IPS DF 4.7 (cell line): ENCODE results near the gene SLC13A3.
"Not testable (repeated sequence)": the region's sequence is repeated elsewhere in the genome, so short reads cannot be mapped to it uniquely, and the experiment has no call there.

ENCODE experiments used
- DNase-seq: peaks from one replicate; pipeline ENCODE4 v3.0.0-alpha.2; 2013; ENCODE audit warnings: low spot score; ENCODE audit errors: extremely low read depth

SLC13A3 gene

GRCh38 chr20:46681032-46681854, 30.0 kb upstream of the SLC13A3 start:
- DNase-seq: no peak

- no peak for DNase-seq
Observed at GRCh38 chr20:46680684-46681031, 29.4 kb upstream of the SLC13A3 start.

- no peak for DNase-seq
Observed at GRCh38 chr20:46678516-46678915, 27.3 kb upstream of the SLC13A3 start.

- DNase-seq: no peak
Observed at GRCh38 chr20:46677608-46678007, 26.3 kb upstream of the SLC13A3 start.

GRCh38 chr20:46676649-46677316, 25.5 kb upstream of the SLC13A3 start:
- not testable (repeated sequence) for DNase-seq

- DNase-seq: no peak
Observed at GRCh38 chr20:46674253-46675083, 23.2 kb upstream of the SLC13A3 start.

GRCh38 chr20:46673394-46674252, 22.4 kb upstream of the SLC13A3 start:
- DNase-seq: no peak

- DNase-seq: no peak
Observed at GRCh38 chr20:46672543-46673148, 21.4 kb upstream of the SLC13A3 start.

GRCh38 chr20:46671866-46672542, 20.7 kb upstream of the SLC13A3 start:
- DNase-seq: no peak

- no peak for DNase-seq
Observed at GRCh38 chr20:46670585-46671584, 19.6 kb upstream of the SLC13A3 start.

GRCh38 chr20:46670228-46670584, 18.9 kb upstream of the SLC13A3 start:
- DNase-seq: no peak

GRCh38 chr20:46666818-46667515, 15.7 kb upstream of the SLC13A3 start:
- DNase-seq: no peak

GRCh38 chr20:46666306-46666705, 15.0 kb upstream of the SLC13A3 start:
- DNase-seq: no peak

GRCh38 chr20:46665602-46666001, 14.3 kb upstream of the SLC13A3 start:
- DNase-seq: no peak

- DNase-seq: no peak
Observed at GRCh38 chr20:46663531-46663930, 12.3 kb upstream of the SLC13A3 start.

GRCh38 chr20:46661659-46662058, 10.4 kb upstream of the SLC13A3 start:
- DNase-seq: no peak

- DNase-seq: no peak
Observed at GRCh38 chr20:46660487-46660886, 9.2 kb upstream of the SLC13A3 start.

- DNase-seq: no peak
Observed at GRCh38 chr20:46657618-46658017, 6.4 kb upstream of the SLC13A3 start.
